Small intestine (tissue), 7 donors: ENCODE results near the gene HES3. TPM values are rescaled to one million over a fixed set of nuclear protein-coding genes. Genes with fewer than 3 reads are reported as not detected.

Experiments
- DNase-seq, 2 donors: peaks; one replicate each; pipeline versions ENCODE4 v3.0.0 to v3.0.0-alpha.2; 2013
- FAIRE-seq: peaks from 2 replicates; lab custom pipeline; 2012; peaks lifted over from hg19 to GRCh38; lab: Jason Lieb, UNC
- H3K27ac ChIP-seq, 3 donors: one replicate each; pipeline ENCODE4 v1.5.1; 2013; ENCODE audit warnings: low read length in 2 of 3, mild to moderate bottlenecking in 2 of 3, control low read depth in 1 of 3, inconsistent platforms in 1 of 3, low read depth in 1 of 3, moderate library complexity in 1 of 3
- H3K27me3 ChIP-seq, 3 donors: one replicate each; pipeline ENCODE4 v1.6.1; 2013; ENCODE audit warnings: low read length in 3 of 3, inconsistent platforms in 1 of 3; ENCODE audit not compliant: control insufficient read depth in 3 of 3, insufficient read depth in 3 of 3
- H3K36me3 ChIP-seq, 3 donors: one replicate each; pipeline ENCODE4 v1.6.1; 2013; ENCODE audit warnings: low read length in 3 of 3, inconsistent platforms in 1 of 3, low read depth in 1 of 3, mild to moderate bottlenecking in 1 of 3, moderate library complexity in 1 of 3; ENCODE audit not compliant: control insufficient read depth in 3 of 3, insufficient read depth in 2 of 3
- H3K4me1 ChIP-seq, 3 donors: one replicate each; pipeline ENCODE4 v1.6.1; 2013; ENCODE audit warnings: low read length in 2 of 3, inconsistent platforms in 1 of 3, low read depth in 1 of 3, mild to moderate bottlenecking in 1 of 3, moderate library complexity in 1 of 3; ENCODE audit not compliant: control insufficient read depth in 3 of 3, insufficient read depth in 2 of 3
- H3K4me3 ChIP-seq, 3 donors: one replicate each; pipeline ENCODE4 v1.5.1; 2013; ENCODE audit warnings: low read length in 3 of 3, control low read depth in 1 of 3, inconsistent platforms in 1 of 3, low read depth in 1 of 3, mild to moderate bottlenecking in 1 of 3, moderate library complexity in 1 of 3
- H3K9me3 ChIP-seq, 2 donors: one replicate each; pipeline ENCODE4 v1.6.1; 2013; ENCODE audit warnings: low read depth in 1 of 2, low read length in 1 of 2; ENCODE audit not compliant: control insufficient read depth in 2 of 2, insufficient read depth in 1 of 2
- WGBS, 3 donors: extraction: QIAGEN DNeasy Blood & Tissue Kit; methylation state at CpG; one replicate each; pipeline ENCODE4 v1.1.7; 2013; 5-methylcytosine and 5-hydroxymethylcytosine counted together
- polyA plus RNA-seq, 4 donors: library from polyadenylated mRNA; stranded (reverse) in 3 of 4; unstranded in 1 of 4; fragments of 200-250 nt in 3 of 4; fragments of 120-200 nt in 1 of 4; gene quantifications; one replicate each; pipeline versions ENCODE4 v1.2.1 to v1.2.3, GENCODE V29; 2013
- donor health status: healthy with polysubstance abuse.
- donor health status: control.
- donor health status: control.
- donor health status: Bipolar disorder and iron deficiency.
- donor health status: healthy.

HES3 gene
- polyA plus RNA-seq, 4 donors = not detected

GRCh38 chr1:6241107-6241886, 2.7 kb upstream of the HES3 start:
- Histone ChIP-seq H3K4me3 (no peak overlapping the region), H3K9me3 (no peaks in the 10 kb centered on the region), H3K4me1 (peaks cover 2 to 35% (median 4%) of the 10 kb centered on the region in 3 donors), H3K36me3 (no peaks in the 10 kb centered on the region), H3K27ac (no peak overlapping the region), H3K27me3 (peaks cover 13 to 54% (median 34%) of the 10 kb centered on the region in 3 donors)
- 29 to 47% (median 44%) methylated on average over 33 of the region's 33 CpGs for WGBS, 3 donors
- FAIRE-seq (no peak), DNase-seq (no peak)

- H3K27me3 ChIP-seq = peaks cover 13 to 61% (median 34%) of the 10 kb centered on the region in 3 donors
- no peak overlapping the region for H3K27ac ChIP-seq
- DNase-seq (peak in 1 of 2 donors; percentile 48), FAIRE-seq (no peak)
- peaks cover 2 to 43% (median 4%) of the 10 kb centered on the region in 3 donors for H3K4me1 ChIP-seq
- WGBS, 3 donors = 1 to 3% (median 1%) methylated on average over 56 to 99 of the region's 99 CpGs
- no peak overlapping the region for H3K4me3 ChIP-seq
- no peaks in the 10 kb centered on the region for H3K9me3 ChIP-seq
- H3K36me3 ChIP-seq = no peaks in the 10 kb centered on the region
These were observed 1.9 kb upstream of the HES3 start for GRCh38 chr1:6241887-6242740.

GRCh38 chr1:6243053-6243834, 735 bp upstream of the HES3 start:
- Histone ChIP-seq H3K27ac (no peak overlapping the region), H3K27me3 (peaks cover 13 to 65% (median 34%) of the 10 kb centered on the region in 3 donors), H3K9me3 (no peaks in the 10 kb centered on the region), H3K4me1 (peaks cover 2 to 43% (median 4%) of the 10 kb centered on the region in 3 donors), H3K4me3 (no peak overlapping the region), H3K36me3 (peaks cover 0 to 2% (median 0%) of the 10 kb centered on the region in 3 donors)
- FAIRE-seq = no peak
- 27 to 34% (median 32%) methylated on average over 20 of the region's 20 CpGs for WGBS, 3 donors
- DNase-seq = no peak

GRCh38 chr1:6244401-6245049, 546 bp downstream of the HES3 start:
- 5 to 10% (median 6%) methylated on average over 18 to 24 of the region's 24 CpGs for WGBS, 3 donors
- FAIRE-seq = no peak
- Histone ChIP-seq H3K4me3 (no peak overlapping the region), H3K27ac (no peak overlapping the region), H3K27me3 (peaks cover 13 to 66% (median 31%) of the 10 kb centered on the region in 3 donors), H3K36me3 (peaks cover 0 to 2% (median 0%) of the 10 kb centered on the region in 3 donors), H3K9me3 (no peaks in the 10 kb centered on the region), H3K4me1 (peaks cover 2 to 41% (median 4%) of the 10 kb centered on the region in 3 donors)
- DNase-seq = no peak

- Histone ChIP-seq H3K27me3 (peaks cover 13 to 66% (median 36%) of the 10 kb centered on the region in 3 donors), H3K4me3 (peak overlapping the region in 1 of 3 donors; percentile 17), H3K27ac (no peak overlapping the region)
These were observed 1.3 kb downstream of the HES3 start for GRCh38 chr1:6245086-6245868.

GRCh38 chr1:6245869-6246496, 2.0 kb downstream of the HES3 start:
- peaks cover 2 to 36% (median 4%) of the 10 kb centered on the region in 3 donors for H3K4me1 ChIP-seq
- H3K27ac ChIP-seq = no peak overlapping the region
- peak; percentile 22 to 47 for DNase-seq
- peak overlapping the region in 1 of 3 donors; percentile 17 for H3K4me3 ChIP-seq
- WGBS, 3 donors = 4 to 7% (median 5%) methylated on average over 32 to 49 of the region's 49 CpGs
- no peak for FAIRE-seq
- H3K9me3 ChIP-seq = no peaks in the 10 kb centered on the region
- H3K36me3 ChIP-seq = peaks cover 0 to 7% (median 0%) of the 10 kb centered on the region in 3 donors
- peaks cover 13 to 60% (median 32%) of the 10 kb centered on the region in 3 donors for H3K27me3 ChIP-seq

More at GRCh38 chr1:6245086-6245868, 1.3 kb downstream of the HES3 start:
- 1 to 2% (median 2%) methylated on average over 62 to 79 of the region's 79 CpGs for WGBS, 3 donors
- Histone ChIP-seq H3K4me1 (peaks cover 2 to 41% (median 4%) of the 10 kb centered on the region in 3 donors), H3K9me3 (no peaks in the 10 kb centered on the region), H3K36me3 (peaks cover 0 to 5% (median 0%) of the 10 kb centered on the region in 3 donors)
- peak; percentile 73 to 91 for DNase-seq
- FAIRE-seq = no peak
